HG03097 (cell line): ENCODE data around the gene FRG2B.
"Not testable (repeated sequence)": the region's sequence is repeated elsewhere in the genome, so short reads cannot be mapped to it uniquely, and the experiment has no call there.

Experiments used
- ATAC-seq: cut with Tn5 transposase; IDR thresholded peaks from one replicate; pipeline ENCODE4 v1.9.1; 2021; ENCODE audit not compliant: unreplicated experiment, low FRiP score

Gene FRG2B

DNA sequence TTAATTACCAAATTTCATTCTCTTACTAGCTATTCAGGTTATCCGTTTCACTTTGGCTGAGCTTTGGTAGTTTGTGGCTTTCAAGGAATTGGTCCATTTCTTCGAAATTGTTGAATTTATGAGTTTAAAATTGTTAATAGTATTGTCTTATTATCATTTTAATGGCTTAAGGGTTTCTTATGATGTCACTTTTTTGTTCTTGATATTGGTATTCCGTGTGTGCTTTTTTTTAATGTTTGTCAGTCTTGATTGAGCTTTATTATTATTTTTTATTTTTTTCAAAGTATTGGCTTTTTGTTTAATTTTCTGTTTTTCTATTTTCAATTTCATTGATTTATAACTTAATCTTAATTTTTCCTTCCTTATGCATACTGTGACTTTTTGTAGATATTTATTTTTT lies 25.9 kb downstream of the FRG2B start:
- no peak for ATAC-seq

DNA sequence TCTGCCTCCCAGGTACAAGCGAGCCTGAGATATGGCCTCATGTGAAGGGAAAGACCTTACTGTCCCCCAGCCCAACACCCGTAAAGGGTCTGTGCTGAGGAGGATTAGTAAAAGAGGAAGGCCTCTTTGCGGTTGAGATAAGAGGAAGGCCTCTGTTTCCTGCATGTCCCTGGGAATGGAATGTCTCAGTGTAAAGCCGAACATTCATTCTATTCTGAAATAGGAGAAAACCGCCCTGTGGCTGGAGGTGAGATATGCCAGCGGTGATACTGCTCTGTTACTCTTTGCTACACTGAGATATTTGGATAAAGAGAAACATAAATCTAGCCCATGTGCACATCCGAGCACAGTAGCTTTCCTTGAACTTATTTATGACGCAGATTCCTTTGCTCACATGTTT lies 26.7 kb downstream of the FRG2B start:
- ATAC-seq, result not testable (repeated sequence)

DNA sequence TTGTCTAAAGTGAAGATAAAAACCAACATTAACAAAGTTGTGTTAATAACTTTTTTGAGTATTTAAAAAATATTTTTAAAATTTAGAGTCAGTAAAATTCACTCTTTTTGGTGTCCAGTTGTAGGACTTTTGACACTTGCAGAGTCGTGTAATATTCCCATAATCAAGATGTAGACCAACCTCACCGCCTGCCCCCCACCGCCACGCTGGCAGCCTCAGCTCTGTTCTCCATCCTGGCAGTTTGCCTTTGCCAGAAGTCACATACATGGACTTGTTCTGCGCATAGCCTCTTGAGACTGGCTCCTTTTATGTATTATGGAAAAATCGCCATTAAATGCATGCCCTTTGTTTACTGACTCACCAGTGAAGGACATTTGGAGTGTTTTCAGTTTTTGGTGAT lies 33.9 kb downstream of the FRG2B start:
- ATAC-seq, result no peak

DNA sequence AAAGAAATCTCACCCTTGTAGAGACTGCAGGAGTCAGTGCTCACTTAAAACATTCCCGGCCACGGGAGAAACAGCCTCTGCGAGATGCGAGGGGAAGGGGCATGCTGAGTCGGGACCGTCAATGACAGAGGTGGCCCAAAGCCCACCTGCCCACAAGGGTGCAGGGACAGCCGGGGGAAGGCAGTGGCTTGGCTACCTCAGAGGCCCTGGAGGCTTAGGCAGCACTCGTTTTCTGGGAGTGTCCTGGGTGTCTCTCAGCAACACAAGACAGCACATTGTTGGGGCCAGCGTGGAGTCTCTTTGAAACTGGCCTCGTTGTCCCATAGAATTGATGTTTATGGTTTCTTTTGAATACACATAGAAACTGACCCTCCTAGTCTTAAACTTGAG lies 35.6 kb downstream of the FRG2B start:
- ATAC-seq, result no peak

DNA sequence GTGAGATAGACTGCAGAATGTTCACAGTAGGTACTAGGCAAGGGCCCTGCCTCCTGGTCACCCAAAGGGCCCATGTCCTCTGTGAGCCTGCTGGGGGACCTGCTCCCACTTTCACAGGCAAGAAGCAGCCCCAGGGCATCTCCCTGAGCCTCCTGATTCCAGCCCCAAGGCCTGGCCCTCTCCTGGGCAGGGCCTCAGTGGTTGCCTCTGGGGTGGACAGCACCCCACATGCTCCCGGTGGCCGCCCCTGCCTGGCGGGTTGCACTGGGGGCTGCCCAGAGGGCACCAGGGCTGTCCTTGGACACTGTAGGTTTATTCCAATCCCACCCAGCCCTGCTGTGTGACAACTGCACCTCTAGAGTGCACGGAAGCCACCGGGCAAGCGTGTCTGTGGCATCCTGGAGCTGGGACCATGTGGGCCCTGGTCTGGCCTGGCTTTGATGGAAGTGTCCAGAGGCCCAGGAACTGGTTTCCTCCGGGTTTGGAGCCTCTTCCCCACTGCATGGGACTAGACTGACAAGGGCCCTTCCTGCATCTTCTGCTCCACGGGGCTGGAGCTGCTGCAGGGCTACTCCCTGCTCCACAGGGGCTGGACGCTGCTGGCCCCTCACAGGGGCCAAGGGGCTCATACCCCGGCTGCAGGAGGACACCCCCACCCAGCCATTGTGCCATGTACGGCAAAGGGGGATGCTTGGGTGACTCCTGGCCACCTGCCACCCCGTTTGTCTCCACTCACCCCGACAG lies 36.2 kb downstream of the FRG2B start:
- ATAC-seq, result no peak

DNA sequence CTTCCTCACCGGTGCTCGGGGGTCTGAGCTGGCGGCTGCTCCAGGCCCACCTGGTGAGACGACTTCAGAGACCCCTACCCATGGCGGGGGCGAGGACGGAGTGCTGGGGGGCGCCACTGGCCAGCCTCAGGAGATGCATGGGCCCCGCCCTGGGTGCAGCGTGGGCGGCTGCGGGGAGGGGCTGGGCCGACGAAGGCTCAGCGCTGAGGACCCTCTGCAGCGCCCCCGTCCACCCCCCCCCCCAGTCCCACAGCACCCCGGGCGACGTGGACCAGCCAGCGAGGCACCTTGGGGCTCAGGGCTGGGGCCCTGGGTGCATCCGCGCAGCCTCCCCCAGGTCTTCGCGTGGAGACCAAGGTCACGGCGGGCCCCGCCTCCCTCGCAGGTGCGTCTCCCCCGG lies 49.6 kb downstream of the FRG2B start:
- not testable (repeated sequence) for ATAC-seq
